K562 (cell line): Measurements from ENCODE around the gene AVPI1. TPM values are rescaled to one million over a fixed set of nuclear protein-coding genes. Genes with fewer than 3 reads are reported as not detected.

Experiments
- BCOR ChIP-seq: fragments of 450-650 bp; IDR thresholded peaks from 2 replicates; pipeline ENCODE4 v1.6.1; 2016
- BMI1 ChIP-seq: fragments of 150-350 bp; IDR thresholded peaks from 2 replicates; pipeline ENCODE4 v1.6.1; 2014; ENCODE audit warnings: low read length
- CHD2 ChIP-seq: IDR thresholded peaks from 2 replicates; pipeline ENCODE4 v1.6.1; 2011; ENCODE audit warnings: low read depth, low read length
- CREB1 ChIP-seq, 2 experiments: sonication (generic) in 1 of 2; formaldehyde crosslinking in 1 of 2; IDR thresholded peaks; 2 replicates each; pipeline versions ENCODE4 v1.6.1 to v1.8.0; 2012 to 2022; ENCODE audit warnings: inconsistent platforms in 1 of 2, mild to moderate bottlenecking in 1 of 2, missing genetic modification reagents in 1 of 2, moderate library complexity in 1 of 2
- CREB3L1 ChIP-seq: fragments of 450-650 bp; IDR thresholded peaks from 2 replicates; pipeline ENCODE4 v1.6.1; 2014; ENCODE audit warnings: low read depth, mild to moderate bottlenecking, moderate library complexity, borderline replicate concordance
- DIDO1 ChIP-seq: fragments of 450-650 bp; IDR thresholded peaks from 2 replicates; pipeline ENCODE4 v1.6.1; 2016; ENCODE audit warnings: low read depth, missing biosample characterization, missing genetic modification characterization
- GTF2E2 ChIP-seq: fragments of 200-800 bp; sonication (Bioruptor generic); IDR thresholded peaks from 2 replicates; pipeline ENCODE4 v1.6.1; 2016; ENCODE audit warnings: missing genetic modification characterization, missing compliant biosample characterization
- HCFC1 ChIP-seq: IDR thresholded peaks from 2 replicates; pipeline ENCODE4 v1.6.1; 2012; ENCODE audit warnings: low read depth, low read length, improper control_type of control experiment
- NFRKB ChIP-seq: fragments of 450-650 bp; IDR thresholded peaks from 2 replicates; pipeline ENCODE4 v1.6.1; 2016; ENCODE audit warnings: low read depth
- NR2C2 ChIP-seq, 2 experiments: fragments of 200-800 bp in 1 of 2; sonication (Bioruptor generic) in 1 of 2; sonication (generic) in 1 of 2; formaldehyde crosslinking in 1 of 2; IDR thresholded peaks; 2 replicates each; pipeline versions ENCODE4 v1.6.1 to v1.8.0; 2016 to 2022; ENCODE audit warnings: mild to moderate bottlenecking in 1 of 2, missing compliant biosample characterization in 1 of 2, missing genetic modification characterization in 1 of 2, missing genetic modification reagents in 1 of 2
- PHF8 ChIP-seq: fragments of 200-600 bp; sonication (generic); IDR thresholded peaks from 2 replicates; pipeline ENCODE4 v1.6.1; 2012; ENCODE audit warnings: mixed run types, mild to moderate bottlenecking, inconsistent platforms, low read length, moderate library complexity, borderline replicate concordance
- POLR2H ChIP-seq: IDR thresholded peaks from 2 replicates; pipeline ENCODE4 v1.6.1; 2016; ENCODE audit warnings: missing genetic modification characterization, low read depth, mild to moderate bottlenecking, control low read depth, missing compliant biosample characterization, moderate library complexity
- RBFOX2 ChIP-seq: fragments of 200-400 bp; formaldehyde crosslinking; IDR thresholded peaks from 2 replicates; pipeline ENCODE4 v1.6.1; 2017; ENCODE audit warnings: low read depth, mild to moderate bottlenecking, low read length, moderate library complexity
- SIN3B ChIP-seq: fragments of 450-650 bp; IDR thresholded peaks from 2 replicates; pipeline ENCODE4 v1.6.1; 2017; ENCODE audit warnings: low read depth, mild to moderate bottlenecking, moderate library complexity
- SMAD2 ChIP-seq: fragments of 150-350 bp; IDR thresholded peaks from 2 replicates; pipeline ENCODE4 v1.6.1; 2014; ENCODE audit warnings: low read depth, mild to moderate bottlenecking, low read length
- SNRNP70 ChIP-seq: fragments of 200-400 bp; formaldehyde crosslinking; optimal IDR thresholded peaks from 2 replicates; pipeline ENCODE3; 2017; ENCODE audit warnings: low read depth, low read length
- SUPT5H ChIP-seq: fragments of 450-650 bp; IDR thresholded peaks from 2 replicates; pipeline ENCODE4 v1.6.1; 2016
- TAF9B ChIP-seq: fragments of 450-650 bp; IDR thresholded peaks from 2 replicates; pipeline ENCODE4 v1.6.1; 2018; ENCODE audit warnings: mild to moderate bottlenecking; ENCODE audit not compliant: partially characterized antibody
- TFAP4 ChIP-seq: sonication (generic); formaldehyde crosslinking; IDR thresholded peaks from 2 replicates; pipeline ENCODE4 v1.8.0; 2022; ENCODE audit warnings: missing genetic modification reagents, mild to moderate bottlenecking, moderate library complexity, borderline replicate concordance
- ZBTB8A ChIP-seq: fragments of 450-650 bp; IDR thresholded peaks from 2 replicates; pipeline ENCODE4 v1.6.1; 2018; ENCODE audit warnings: mild to moderate bottlenecking, moderate library complexity; ENCODE audit not compliant: partially characterized antibody
- ZFP36 ChIP-seq: fragments of 150-350 bp; IDR thresholded peaks from 2 replicates; pipeline ENCODE4 v1.6.1; 2018; ENCODE audit warnings: low read length, low read depth; ENCODE audit not compliant: partially characterized antibody
- ZKSCAN1 ChIP-seq: fragments of 150-350 bp; IDR thresholded peaks from 2 replicates; pipeline ENCODE4 v1.6.1; 2016; ENCODE audit warnings: low read depth, low read length
- ZNF140 ChIP-seq: fragments of 250-450 bp; sonication (Bioruptor Pico); IDR thresholded peaks from 2 replicates; pipeline ENCODE4 v1.8.0; 2021; ENCODE audit warnings: moderate library complexity, mild to moderate bottlenecking, inconsistent platforms
- ZNF444 ChIP-seq: fragments of 250-450 bp; sonication (Bioruptor Pico); IDR thresholded peaks from 2 replicates; pipeline ENCODE4 v1.4.0; 2020; ENCODE audit warnings: mild to moderate bottlenecking, moderate library complexity
- polyA plus RNA-seq, 8 experiments: library from polyadenylated mRNA; depleted of rRNA in 4 of 8; stranded (reverse) in 5 of 8; unstranded in 3 of 8; fragments of >200 nt; fragmentation: Nextera tagmentation in 2 of 8; fragmentation: Illumina TruSeq in 1 of 8; extraction: Ambion mirVana in 2 of 8; extraction: Trizol in 1 of 8; gene quantifications; 2 replicates each; pipeline versions ENCODE4 v1.2.1 to v1.2.3, GENCODE V29; 2011 to 2014; ENCODE audit warnings: inconsistent platforms in 1 of 8, missing spikeins in 1 of 8
- total RNA-seq, 7 experiments: library from RNA; depleted of rRNA in 6 of 7; stranded (reverse); fragments of >200 nt in 6 of 7; fragmentation: Illumina TruSeq in 2 of 7; extraction: Trizol in 2 of 7; gene quantifications; 2 replicates each; pipeline versions ENCODE4 v1.2.1 to v1.2.3, GENCODE V29; 2011 to 2021; ENCODE audit warnings: low replicate concordance in 1 of 7
- TF ChIP-seq, protein P1 (sequence below), 2 experiments: fragments of 450-650 bp; IDR thresholded peaks; 2 replicates each; pipeline ENCODE4 v1.6.1; 2016

The AVPI1 gene
- total and polyA plus RNA-seq, 9 of the 15 experiments (the other 6 are each of a cell fraction or from before 2014, with no cell fraction given) = 0.90 to 10.4 (median 7.4) TPM

DNA sequence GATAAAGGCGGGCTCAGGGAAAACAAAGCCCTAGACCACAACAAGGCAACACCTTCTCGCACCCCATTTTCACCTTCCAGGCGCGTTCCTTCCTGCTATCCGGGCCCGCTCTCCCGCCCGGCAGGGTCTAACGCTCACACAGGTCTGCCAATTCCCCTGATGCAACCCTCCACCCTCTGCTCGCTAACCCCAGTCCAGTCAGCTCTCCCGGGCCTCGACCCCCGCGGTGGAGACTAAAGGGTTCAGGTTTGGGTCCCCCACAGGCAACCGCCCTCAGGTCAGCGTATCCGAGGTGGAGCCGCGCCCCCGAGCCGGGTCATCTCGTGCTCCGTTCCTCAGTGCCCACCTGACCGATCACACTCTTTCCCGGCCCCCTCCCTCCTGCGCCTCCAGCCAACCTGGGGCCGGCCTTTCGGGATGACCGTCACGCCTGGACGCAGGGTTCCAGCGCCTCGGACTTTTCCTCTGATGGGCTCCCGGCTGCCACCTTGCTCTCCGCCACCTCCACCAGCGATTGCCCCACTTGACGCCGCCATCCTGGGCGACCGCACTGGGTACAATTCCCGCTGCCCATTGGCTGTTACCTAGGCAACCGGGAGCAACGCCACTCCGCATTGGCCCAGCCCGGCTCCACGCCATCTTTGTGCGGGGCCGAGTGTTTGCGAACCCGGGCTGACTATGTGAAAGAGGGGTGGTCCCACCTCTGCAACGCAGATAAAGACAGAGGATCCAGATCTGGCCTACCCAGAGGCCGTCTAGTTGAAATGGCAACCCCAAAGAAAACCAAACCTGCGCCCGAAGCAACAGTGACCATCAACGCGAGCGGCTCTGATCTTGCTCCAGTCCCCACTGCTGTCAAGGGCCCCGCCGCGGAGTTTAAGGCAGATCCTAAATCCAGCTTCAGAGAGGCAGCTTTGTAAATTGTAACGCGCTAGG, 53.8 kb downstream of the AVPI1 start, which contains the start of gene MORN4 (continued):
- TF ChIP-seq TFAP4 (CRISPR knock-in tag) (peak; percentile 54), SIN3B (peak; percentile 44; the same call in 1 of the 2 replicates), ZBTB8A (no peak), HCFC1 (peak; percentile 92), CHD2 (peak; percentile 77), NFRKB (peak; percentile 65; the same call in 1 of the 2 replicates), CREB1 (IDR thresholded peaks at IDR 0.05) (no peak), CREB1 (CRISPR knock-in tag; IDR thresholded peaks at IDR 0.05) (peak; percentile 32; the same call in 1 of the 2 replicates), DIDO1 (tag) (peak; percentile 20; the same call in 1 of the 2 replicates), BCOR (no peak), SMAD2 (no peak), ZNF444 (CRISPR knock-in tag) (no peak), CREB3L1 (no peak), TAF9B (peak; percentile 71), SNRNP70 (no peak), ZNF140 (no peak), GTF2E2 (no peak), NR2C2 (CRISPR knock-in tag; IDR thresholded peaks at IDR 0.05) (0 out of 2 replicates have a peak, but pooled peaks have one; percentile 15), NR2C2 (tag; IDR thresholded peaks at IDR 0.05) (peak; percentile 91), ZFP36 (no peak), RBFOX2 (peak; percentile 84), BMI1 (peak; percentile 85), ZKSCAN1 (peak; percentile 89), SUPT5H (peak; percentile 62), POLR2H (tag) (0 out of 2 replicates have a peak, but pooled peaks have one; percentile 41), PHF8 (peak; percentile 66; the same call in 1 of the 2 replicates)
- TF ChIP-seq, protein P1, sequence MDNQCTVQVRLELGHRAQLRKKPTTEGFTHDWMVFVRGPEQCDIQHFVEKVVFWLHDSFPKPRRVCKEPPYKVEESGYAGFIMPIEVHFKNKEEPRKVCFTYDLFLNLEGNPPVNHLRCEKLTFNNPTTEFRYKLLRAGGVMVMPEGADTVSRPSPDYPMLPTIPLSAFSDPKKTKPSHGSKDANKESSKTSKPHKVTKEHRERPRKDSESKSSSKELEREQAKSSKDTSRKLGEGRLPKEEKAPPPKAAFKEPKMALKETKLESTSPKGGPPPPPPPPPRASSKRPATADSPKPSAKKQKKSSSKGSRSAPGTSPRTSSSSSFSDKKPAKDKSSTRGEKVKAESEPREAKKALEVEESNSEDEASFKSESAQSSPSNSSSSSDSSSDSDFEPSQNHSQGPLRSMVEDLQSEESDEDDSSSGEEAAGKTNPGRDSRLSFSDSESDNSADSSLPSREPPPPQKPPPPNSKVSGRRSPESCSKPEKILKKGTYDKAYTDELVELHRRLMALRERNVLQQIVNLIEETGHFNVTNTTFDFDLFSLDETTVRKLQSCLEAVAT (IDR thresholded peaks at IDR 0.05) = peak in 1 of 2 experiments; percentile 80; a peak in 1 of 4 replicates
